CD4-positive, CD25-positive, alpha-beta regulatory T cell (primary cell): ENCODE results near the gene RIPK1. TPM values are rescaled to one million over a fixed set of nuclear protein-coding genes. Genes with fewer than 3 reads are reported as not detected.
"Not testable (repeated sequence)": the region's sequence is repeated elsewhere in the genome, so short reads cannot be mapped to it uniquely, and the experiment has no call there.

Experiments
- ATAC-seq, 2 donors: fragments of 150-1000 bp; cut with Tn5 transposase; one replicate each; pipeline ENCODE4 v1.10.0; 2021; ENCODE audit warnings: low read depth in 2 of 2, moderate number of reproducible peaks in 2 of 2, moderate library complexity in 1 of 2
- DNase-seq, 3 donors: peaks; one replicate each; pipeline versions ENCODE4 v3.0.0 to v3.0.0-alpha.2; 2012 to 2022; ENCODE audit warnings: mixed read lengths in 1 of 3
- H3K27ac ChIP-seq: one replicate; pipeline ENCODE4 v1.7.0; 2013; ENCODE audit warnings: mild to moderate bottlenecking, low read length; ENCODE audit not compliant: insufficient read depth, poor library complexity, severe bottlenecking
- H3K27me3 ChIP-seq: one replicate; pipeline ENCODE4 v1.7.0; 2013; ENCODE audit warnings: low read length; ENCODE audit not compliant: control insufficient read depth, insufficient read depth
- H3K36me3 ChIP-seq: one replicate; pipeline ENCODE4 v1.7.0; 2013; ENCODE audit warnings: mild to moderate bottlenecking, low read length, moderate library complexity; ENCODE audit not compliant: control insufficient read depth, insufficient read depth
- H3K4me1 ChIP-seq: 2 replicates; pipeline ENCODE4 v1.7.0; 2013; ENCODE audit warnings: mild to moderate bottlenecking, low read length; ENCODE audit not compliant: insufficient read depth, control insufficient read depth, poor library complexity, severe bottlenecking
- H3K4me3 ChIP-seq: one replicate; pipeline ENCODE4 v1.7.0; 2013; ENCODE audit warnings: low read depth, mild to moderate bottlenecking, low read length, moderate library complexity
- H3K9me3 ChIP-seq, 2 experiments: 1 replicate in 1 of 2; 2 replicates in 1 of 2; pipeline ENCODE4 v1.7.0; 2013; ENCODE audit warnings: low read length in 2 of 2, mild to moderate bottlenecking in 1 of 2, moderate library complexity in 1 of 2; ENCODE audit not compliant: control insufficient read depth in 2 of 2
- H3K27ac Mint-ChIP-seq, 3 donors: one replicate each; pipeline ENCODE4 v1.8.0; 2020 to 2022; ENCODE audit warnings: mild to moderate bottlenecking in 3 of 3, mixed read lengths in 3 of 3, moderate library complexity in 2 of 3
- H3K27me3 Mint-ChIP-seq: one replicate; pipeline ENCODE4 v1.8.0; 2022; ENCODE audit warnings: mild to moderate bottlenecking, mixed read lengths
- H3K36me3 Mint-ChIP-seq: one replicate; pipeline ENCODE4 v1.8.0; 2020; ENCODE audit warnings: mixed read lengths
- H3K4me1 Mint-ChIP-seq, 4 donors: one replicate each; pipeline ENCODE4 v1.8.0; 2020 to 2022; ENCODE audit warnings: mixed read lengths in 4 of 4, mild to moderate bottlenecking in 1 of 4
- H3K4me3 Mint-ChIP-seq, 4 donors: one replicate each; pipeline ENCODE4 v1.8.0; 2020 to 2022; ENCODE audit warnings: mild to moderate bottlenecking in 4 of 4, mixed read lengths in 4 of 4, moderate library complexity in 3 of 4
- H3K9me3 Mint-ChIP-seq, 7 donors: one replicate each; pipeline ENCODE4 v1.8.0; 2020 to 2022; ENCODE audit warnings: mixed read lengths in 7 of 7, mild to moderate bottlenecking in 3 of 7, moderate library complexity in 2 of 7
- polyA plus RNA-seq, 4 donors: library from polyadenylated mRNA; unstranded; fragments of 300-500 nt; fragmentation: Illumina TruSeq; gene quantifications; one replicate each; pipeline ENCODE4 v1.2.3, GENCODE V29; 2021
- total RNA-seq: library from RNA; stranded (reverse); gene quantifications from one replicate; pipeline ENCODE4 v1.2.3, GENCODE V29; 2022

Gene RIPK1
- total and polyA plus RNA-seq, 5 donors from 2014 or later, result 19.4 to 27.1 (median 21.4) TPM

GRCh38 chr6:3052481-3053230, 15.6 kb upstream of the RIPK1 start:
- no peak for ATAC-seq
- peak overlapping the region in 2 of 3 donors; percentile 81 to 82 for H3K27ac Mint-ChIP-seq
- Histone ChIP-seq H3K9me3 (no peaks in the 10 kb centered on the region), H3K27me3 (peaks cover 4% of the 10 kb centered on the region), H3K27ac (no peak overlapping the region), H3K4me1 (peaks cover 16% of the 10 kb centered on the region), H3K4me3 (no peak overlapping the region), H3K36me3 (no peaks in the 10 kb centered on the region)
- H3K36me3 Mint-ChIP-seq, result no peaks in the 10 kb centered on the region
- H3K4me3 Mint-ChIP-seq, result peak overlapping the region; percentile 26 to 86 (median 74)
- no peak for DNase-seq
- H3K9me3 Mint-ChIP-seq, result no peaks in the 10 kb centered on the region
- H3K27me3 Mint-ChIP-seq, result peaks cover 13% of the 10 kb centered on the region
- peaks cover 5 to 30% (median 13%) of the 10 kb centered on the region in 4 donors for H3K4me1 Mint-ChIP-seq

- H3K27ac Mint-ChIP-seq, result peak overlapping the region in 1 of 3 donors; percentile 81
- H3K9me3 ChIP-seq, result no peaks in the 10 kb centered on the region
- H3K27me3 ChIP-seq, result peaks cover 4% of the 10 kb centered on the region
- peaks cover 16% of the 10 kb centered on the region for H3K4me1 ChIP-seq
- DNase-seq, result no peak
- H3K4me1 Mint-ChIP-seq, result peaks cover 5 to 30% (median 13%) of the 10 kb centered on the region in 4 donors
- H3K36me3 ChIP-seq, result no peaks in the 10 kb centered on the region
- H3K27ac ChIP-seq, result peak overlapping the region; percentile 33
- H3K36me3 Mint-ChIP-seq, result no peaks in the 10 kb centered on the region
- peaks cover 13% of the 10 kb centered on the region for H3K27me3 Mint-ChIP-seq
- ATAC-seq, result no peak
- peak overlapping the region; percentile 72 for H3K4me3 ChIP-seq
- peak overlapping the region; percentile 59 to 86 (median 74) for H3K4me3 Mint-ChIP-seq
- H3K9me3 Mint-ChIP-seq, result no peaks in the 10 kb centered on the region
These were observed 15.1 kb upstream of the RIPK1 start for GRCh38 chr6:3053231-3053508.

- H3K4me1 Mint-ChIP-seq, result peaks cover 13 to 35% (median 18%) of the 10 kb centered on the region in 4 donors
- H3K27me3 ChIP-seq, ATAC-seq, H3K27ac ChIP-seq, H3K9me3 Mint-ChIP-seq, H3K9me3 ChIP-seq, H3K4me3 ChIP-seq, H3K36me3 Mint-ChIP-seq, H3K27me3 Mint-ChIP-seq, H3K36me3 ChIP-seq, DNase-seq: not testable (repeated sequence)
- H3K4me1 ChIP-seq, result peaks cover 20% of the 10 kb centered on the region
- peak overlapping the region; percentile 34 to 86 (median 60) for H3K4me3 Mint-ChIP-seq
- peak overlapping the region in 2 of 3 donors; percentile 23 to 55 for H3K27ac Mint-ChIP-seq
These were observed 13.8 kb upstream of the RIPK1 start for GRCh38 chr6:3054229-3055157.

- H3K4me3 Mint-ChIP-seq, result peak overlapping the region; percentile 34 to 61 (median 60)
These were observed 13.2 kb upstream of the RIPK1 start for GRCh38 chr6:3055158-3055499.

GRCh38 chr6:3057063-3057770, 11.1 kb upstream of the RIPK1 start:
- ATAC-seq, result no peak
- H3K36me3 Mint-ChIP-seq, result no peaks in the 10 kb centered on the region

More at GRCh38 chr6:3055158-3055499, 13.2 kb upstream of the RIPK1 start:
- not testable (repeated sequence) for H3K27ac ChIP-seq, H3K27me3 ChIP-seq, H3K9me3 Mint-ChIP-seq, H3K27me3 Mint-ChIP-seq, H3K4me3 ChIP-seq, H3K36me3 Mint-ChIP-seq, ATAC-seq, H3K36me3 ChIP-seq, DNase-seq, H3K9me3 ChIP-seq
- peaks cover 20% of the 10 kb centered on the region for H3K4me1 ChIP-seq
- peaks cover 13 to 35% (median 18%) of the 10 kb centered on the region in 4 donors for H3K4me1 Mint-ChIP-seq
- H3K27ac Mint-ChIP-seq, result peak overlapping the region in 1 of 3 donors; percentile 55

GRCh38 chr6:3058957-3059356, 9.3 kb upstream of the RIPK1 start:
- ATAC-seq (no peak), DNase-seq (peak in 1 of 3 donors; percentile 23)
- no peak overlapping the region for H3K27ac ChIP-seq
- H3K4me1 ChIP-seq, result peaks cover 7% of the 10 kb centered on the region
- Mint-ChIP-seq H3K27ac (peak overlapping the region in 1 of 3 donors; percentile 41), H3K9me3 (no peaks in the 10 kb centered on the region), H3K27me3 (peaks cover 6% of the 10 kb centered on the region), H3K4me3 (peak overlapping the region in 2 of 4 donors; percentile 27 to 59), H3K4me1 (peaks cover 8 to 21% (median 13%) of the 10 kb centered on the region in 4 donors), H3K36me3 (no peaks in the 10 kb centered on the region)
- no peaks in the 10 kb centered on the region for H3K27me3 ChIP-seq
- no peak overlapping the region for H3K4me3 ChIP-seq
- H3K36me3 ChIP-seq, result no peaks in the 10 kb centered on the region
- no peaks in the 10 kb centered on the region for H3K9me3 ChIP-seq

More at GRCh38 chr6:3057063-3057770, 11.1 kb upstream of the RIPK1 start:
- H3K4me1 Mint-ChIP-seq, result peaks cover 13 to 35% (median 18%) of the 10 kb centered on the region in 4 donors
- no peak overlapping the region for H3K4me3 ChIP-seq
- H3K27ac Mint-ChIP-seq, result no peak overlapping the region
- H3K36me3 ChIP-seq, result no peaks in the 10 kb centered on the region
- H3K27me3 ChIP-seq, result no peaks in the 10 kb centered on the region
- H3K4me1 ChIP-seq, result peaks cover 20% of the 10 kb centered on the region
- H3K4me3 Mint-ChIP-seq, result no peak overlapping the region
- no peaks in the 10 kb centered on the region for H3K9me3 ChIP-seq
- no peak for DNase-seq
- H3K27ac ChIP-seq, result no peak overlapping the region
- H3K9me3 Mint-ChIP-seq, result no peaks in the 10 kb centered on the region
- peaks cover 10% of the 10 kb centered on the region for H3K27me3 Mint-ChIP-seq

GRCh38 chr6:3060092-3060491, 8.2 kb upstream of the RIPK1 start:
- H3K4me1 Mint-ChIP-seq, result peaks cover 12 to 21% (median 16%) of the 10 kb centered on the region in 4 donors
- not testable (repeated sequence) for H3K27me3 ChIP-seq, H3K36me3 Mint-ChIP-seq, H3K9me3 Mint-ChIP-seq, H3K27ac ChIP-seq, H3K27ac Mint-ChIP-seq, DNase-seq, H3K4me3 ChIP-seq, H3K27me3 Mint-ChIP-seq, ATAC-seq, H3K36me3 ChIP-seq, H3K9me3 ChIP-seq
- H3K4me1 ChIP-seq, result peaks cover 13% of the 10 kb centered on the region
- H3K4me3 Mint-ChIP-seq, result peak overlapping the region in 2 of 4 donors; percentile 20 to 27
